KMS-11 (cell line): ENCODE data around the gene CRYM.
"Not testable (repeated sequence)": the region's sequence is repeated elsewhere in the genome, so short reads cannot be mapped to it uniquely, and the experiment has no call there.

Source experiments
- H2AFZ ChIP-seq: fragments of 200-600 bp; sonication (generic); 2 replicates; pipeline ENCODE4 v1.6.1; 2016; ENCODE audit warnings: antibody characterized with exemption, mixed run types, low read depth
- H3K27ac ChIP-seq: fragments of 200-600 bp; sonication (generic); 2 replicates; pipeline ENCODE4 v1.6.1; 2016; ENCODE audit warnings: mild to moderate bottlenecking, mixed run types
- H3K27me3 ChIP-seq: fragments of 200-600 bp; sonication (generic); 2 replicates; pipeline ENCODE4 v1.6.1; 2017; ENCODE audit warnings: mild to moderate bottlenecking, low read depth, mixed run types, moderate library complexity; ENCODE audit not compliant: insufficient read depth
- H3K36me3 ChIP-seq: fragments of 200-600 bp; sonication (generic); 2 replicates; pipeline ENCODE4 v1.6.1; 2017; ENCODE audit warnings: mild to moderate bottlenecking, mixed run types; ENCODE audit not compliant: insufficient read depth
- H3K4me1 ChIP-seq: fragments of 200-600 bp; sonication (generic); 2 replicates; pipeline ENCODE4 v1.6.1; 2016; ENCODE audit warnings: mild to moderate bottlenecking, low read depth, mixed run types; ENCODE audit not compliant: poor library complexity, severe bottlenecking
- H3K4me2 ChIP-seq: fragments of 200-600 bp; sonication (generic); 2 replicates; pipeline ENCODE4 v1.7.0; 2016; ENCODE audit warnings: mild to moderate bottlenecking, mixed run types
- H3K4me3 ChIP-seq: fragments of 200-600 bp; sonication (generic); IDR thresholded peaks from 2 replicates; pipeline ENCODE4 v1.6.1; 2017; ENCODE audit warnings: low read depth, low read length, mixed read lengths; ENCODE audit not compliant: insufficient read depth
- H3K79me2 ChIP-seq: fragments of 200-600 bp; sonication (generic); 2 replicates; pipeline ENCODE4 v1.6.1; 2016; ENCODE audit warnings: low read depth, mixed run types; ENCODE audit not compliant: insufficient read depth
- H3K9ac ChIP-seq: fragments of 200-600 bp; sonication (generic); 2 replicates; pipeline ENCODE4 v1.6.1; 2016; ENCODE audit warnings: mild to moderate bottlenecking, mixed run types
- H4K20me1 ChIP-seq: fragments of 200-600 bp; sonication (generic); 2 replicates; pipeline ENCODE4 v1.6.1; 2016; ENCODE audit warnings: mild to moderate bottlenecking, mixed run types; ENCODE audit not compliant: insufficient read depth
- TF ChIP-seq, protein P1 (sequence below): fragments of 200-600 bp; sonication (generic); conservative IDR thresholded peaks from 2 replicates; pipeline ENCODE4 v1.6.1; 2017; ENCODE audit warnings: low read depth, mild to moderate bottlenecking, antibody characterized with exemption, low read length, moderate library complexity, mixed read lengths

Gene CRYM

GRCh38 chr16:21274172-21274726 lies 3.8 kb downstream of the CRYM start:
- Histone ChIP-seq H3K27me3 (no peaks in the 10 kb centered on the region), H3K79me2 (no peaks in the 10 kb centered on the region), H3K4me3 (no peak overlapping the region), H3K36me3 (no peaks in the 10 kb centered on the region), H3K9ac (no peak overlapping the region), H4K20me1 (no peaks in the 10 kb centered on the region), H3K4me2 (no peak overlapping the region), H3K27ac (no peak overlapping the region), H3K4me1 (no peaks in the 10 kb centered on the region), H2AFZ (no peak overlapping the region)
- TF ChIP-seq, protein P1, sequence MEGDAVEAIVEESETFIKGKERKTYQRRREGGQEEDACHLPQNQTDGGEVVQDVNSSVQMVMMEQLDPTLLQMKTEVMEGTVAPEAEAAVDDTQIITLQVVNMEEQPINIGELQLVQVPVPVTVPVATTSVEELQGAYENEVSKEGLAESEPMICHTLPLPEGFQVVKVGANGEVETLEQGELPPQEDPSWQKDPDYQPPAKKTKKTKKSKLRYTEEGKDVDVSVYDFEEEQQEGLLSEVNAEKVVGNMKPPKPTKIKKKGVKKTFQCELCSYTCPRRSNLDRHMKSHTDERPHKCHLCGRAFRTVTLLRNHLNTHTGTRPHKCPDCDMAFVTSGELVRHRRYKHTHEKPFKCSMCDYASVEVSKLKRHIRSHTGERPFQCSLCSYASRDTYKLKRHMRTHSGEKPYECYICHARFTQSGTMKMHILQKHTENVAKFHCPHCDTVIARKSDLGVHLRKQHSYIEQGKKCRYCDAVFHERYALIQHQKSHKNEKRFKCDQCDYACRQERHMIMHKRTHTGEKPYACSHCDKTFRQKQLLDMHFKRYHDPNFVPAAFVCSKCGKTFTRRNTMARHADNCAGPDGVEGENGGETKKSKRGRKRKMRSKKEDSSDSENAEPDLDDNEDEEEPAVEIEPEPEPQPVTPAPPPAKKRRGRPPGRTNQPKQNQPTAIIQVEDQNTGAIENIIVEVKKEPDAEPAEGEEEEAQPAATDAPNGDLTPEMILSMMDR: no peak

DNA sequence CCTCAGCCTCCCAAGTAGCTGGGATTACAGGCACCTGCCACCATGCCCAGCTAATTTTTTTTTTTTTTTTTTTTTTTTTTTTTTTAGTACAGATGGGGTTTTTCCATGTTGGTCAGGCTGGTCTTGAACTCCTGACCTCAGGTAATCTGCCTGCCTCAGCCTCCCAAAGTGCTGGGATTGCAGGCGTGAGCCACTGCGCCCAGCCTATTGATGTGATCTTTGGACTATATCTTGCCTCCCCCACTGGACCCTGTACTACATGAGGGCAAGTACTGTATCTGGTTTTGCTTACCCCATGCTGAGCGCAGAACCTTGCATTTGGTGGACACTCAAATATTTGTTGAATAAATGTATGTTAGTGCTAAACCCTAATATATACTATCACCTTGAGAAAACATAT lies 5.3 kb downstream of the CRYM start:
- not testable (repeated sequence) for H4K20me1 ChIP-seq, H3K4me3 ChIP-seq, H3K27me3 ChIP-seq, H3K27ac ChIP-seq, H3K4me1 ChIP-seq, H3K79me2 ChIP-seq, H2AFZ ChIP-seq, H3K36me3 ChIP-seq, H3K4me2 ChIP-seq, H3K9ac ChIP-seq

GRCh38 chr16:21272253-21272652 lies 5.8 kb downstream of the CRYM start:
- no peaks in the 10 kb centered on the region for H3K36me3 ChIP-seq
- H3K9ac ChIP-seq: no peak overlapping the region
- H3K4me1 ChIP-seq: no peaks in the 10 kb centered on the region
- no peaks in the 10 kb centered on the region for H4K20me1 ChIP-seq
- H3K27ac ChIP-seq: no peak overlapping the region
- no peak overlapping the region for H3K4me2 ChIP-seq
- H3K4me3 ChIP-seq: no peak overlapping the region
- H3K79me2 ChIP-seq: no peaks in the 10 kb centered on the region
- H2AFZ ChIP-seq: no peak overlapping the region
- no peaks in the 10 kb centered on the region for H3K27me3 ChIP-seq
- TF ChIP-seq, protein P1: no peak

- H3K27ac ChIP-seq: no peak overlapping the region
- H3K9ac ChIP-seq: no peak overlapping the region
- TF ChIP-seq, protein P1: no peak
- H3K27me3 ChIP-seq: no peaks in the 10 kb centered on the region
- H3K79me2 ChIP-seq: no peaks in the 10 kb centered on the region
- H3K4me1 ChIP-seq: no peaks in the 10 kb centered on the region
- no peak overlapping the region for H3K4me3 ChIP-seq
- no peaks in the 10 kb centered on the region for H3K36me3 ChIP-seq
- H2AFZ ChIP-seq: no peak overlapping the region
- no peak overlapping the region for H3K4me2 ChIP-seq
- H4K20me1 ChIP-seq: no peaks in the 10 kb centered on the region
These were observed 9.9 kb downstream of the CRYM start for GRCh38 chr16:21268236-21268635.

DNA sequence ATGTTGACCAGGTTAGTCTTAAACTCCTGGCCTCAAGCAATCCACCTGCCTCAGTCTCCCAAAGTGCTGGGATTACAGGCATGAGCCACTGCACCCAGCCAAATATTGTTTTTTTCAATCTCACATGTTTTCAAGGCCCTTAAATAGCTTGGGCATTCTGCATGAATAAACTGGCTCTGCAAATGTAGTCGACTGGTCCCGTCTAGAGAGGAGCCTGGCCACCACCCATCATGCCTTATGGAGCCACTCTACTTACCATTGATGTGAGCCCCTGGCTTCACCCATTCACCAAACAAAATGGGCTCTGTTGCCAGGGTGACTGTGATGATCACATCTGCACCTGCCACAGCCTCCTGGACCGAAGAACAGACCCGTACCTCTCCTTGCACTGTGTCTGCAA lies 10.8 kb downstream of the CRYM start:
- Histone ChIP-seq H2AFZ (no peak overlapping the region), H3K4me1 (no peaks in the 10 kb centered on the region), H3K4me2 (no peak overlapping the region), H3K36me3 (no peaks in the 10 kb centered on the region), H3K27ac (no peak overlapping the region), H3K27me3 (no peaks in the 10 kb centered on the region), H3K4me3 (no peak overlapping the region), H3K9ac (no peak overlapping the region), H3K79me2 (no peaks in the 10 kb centered on the region), H4K20me1 (no peaks in the 10 kb centered on the region)
- TF ChIP-seq, protein P1: no peak
